ENCODE measurements around the gene CENPV.

CENPV gene

GRCh38 chr17:16381496-16381820 is 28.2 kb upstream of the CENPV start:
- no peak overlapping the region for H3K27ac ChIP-seq (ENCODE audit: low read length)
- DNase-seq (ENCODE audit: low read depth, low spot score), result no peak

GRCh38 chr17:16380640-16381495 is 27.6 kb upstream of the CENPV start, which contains the start of gene UBB:
Gene UBB, plus strand, starts transcription at chr17:16381091. Its CDS starts 817 bp downstream, at chr17:16381908.
- no peaks in the 10 kb centered on the region for H3K4me1 ChIP-seq (ENCODE audit: control insufficient read depth, insufficient read depth, low read length)
- H3K36me3 ChIP-seq (ENCODE audit: control insufficient read depth, insufficient read depth, low read length), result peaks cover 3% of the 10 kb centered on the region; the same call in 1 of the 2 replicates
- H3K4me3 ChIP-seq (ENCODE audit: low read length), result peak within 1 kb of the TSS; percentile 76; the same call in 1 of the 2 replicates
- no peak within 1 kb of the TSS for H3K27ac ChIP-seq (ENCODE audit: low read length)
- no peaks in the 10 kb centered on the region for H3K27me3 ChIP-seq (ENCODE audit: control insufficient read depth, insufficient read depth, low read length)
- DNase-seq (ENCODE audit: low read depth, low spot score), result peak; percentile 94
- no peaks in the 10 kb centered on the region for H3K9me3 ChIP-seq (ENCODE audit: control insufficient read depth, insufficient read depth, low read length)
- WGBS (ENCODE audit: insufficient coverage, insufficient read length), result no CpG with 5 or more reads among the region's 67 CpGs

More at GRCh38 chr17:16381496-16381820, 28.2 kb upstream of the CENPV start:
- Histone ChIP-seq H3K36me3 (ENCODE audit: control insufficient read depth, insufficient read depth, low read length) (peaks cover 3% of the 10 kb centered on the region; the same call in 1 of the 2 replicates), H3K4me1 (ENCODE audit: control insufficient read depth, insufficient read depth, low read length) (no peaks in the 10 kb centered on the region), H3K27me3 (ENCODE audit: control insufficient read depth, insufficient read depth, low read length) (no peaks in the 10 kb centered on the region), H3K4me3 (ENCODE audit: low read length) (peak overlapping the region; percentile 76; the same call in 1 of the 2 replicates), H3K9me3 (ENCODE audit: control insufficient read depth, insufficient read depth, low read length) (no peaks in the 10 kb centered on the region)
- WGBS (ENCODE audit: insufficient coverage, insufficient read length), result no CpG with 5 or more reads among the region's 14 CpGs

- no peak for DNase-seq (ENCODE audit: low read depth, low spot score)
- H3K36me3 ChIP-seq (ENCODE audit: control insufficient read depth, insufficient read depth, low read length), result peaks cover 3% of the 10 kb centered on the region; the same call in 1 of the 2 replicates
- no peak overlapping the region for H3K27ac ChIP-seq (ENCODE audit: low read length)
- H3K4me3 ChIP-seq (ENCODE audit: low read length), result no peak overlapping the region
- H3K27me3 ChIP-seq (ENCODE audit: control insufficient read depth, insufficient read depth, low read length), result no peaks in the 10 kb centered on the region
- no peaks in the 10 kb centered on the region for H3K4me1 ChIP-seq (ENCODE audit: control insufficient read depth, insufficient read depth, low read length)
- WGBS (ENCODE audit: insufficient coverage, insufficient read length), result no CpG with 5 or more reads among the region's 8 CpGs
- no peaks in the 10 kb centered on the region for H3K9me3 ChIP-seq (ENCODE audit: control insufficient read depth, insufficient read depth, low read length)
These were observed 26.4 kb upstream of the CENPV start for GRCh38 chr17:16379654-16380053.

- Histone ChIP-seq H3K27me3 (ENCODE audit: control insufficient read depth, insufficient read depth, low read length) (no peaks in the 10 kb centered on the region), H3K27ac (ENCODE audit: low read length) (no peak overlapping the region), H3K36me3 (ENCODE audit: control insufficient read depth, insufficient read depth, low read length) (peaks cover 3% of the 10 kb centered on the region; the same call in 1 of the 2 replicates), H3K4me1 (ENCODE audit: control insufficient read depth, insufficient read depth, low read length) (no peaks in the 10 kb centered on the region), H3K4me3 (ENCODE audit: low read length) (no peak overlapping the region), H3K9me3 (ENCODE audit: control insufficient read depth, insufficient read depth, low read length) (no peaks in the 10 kb centered on the region)
- no peak for DNase-seq (ENCODE audit: low read depth, low spot score)
- no CpG with 5 or more reads among the region's 17 CpGs for WGBS (ENCODE audit: insufficient coverage, insufficient read length)
These were observed 25.5 kb upstream of the CENPV start for GRCh38 chr17:16378636-16379282.

GRCh38 chr17:16377941-16378341 is 24.7 kb upstream of the CENPV start:
- H3K27me3 ChIP-seq (ENCODE audit: control insufficient read depth, insufficient read depth, low read length), result no peaks in the 10 kb centered on the region

GRCh38 chr17:16374146-16374938 is 21.1 kb upstream of the CENPV start:
- WGBS (ENCODE audit: insufficient coverage, insufficient read length), result no CpG with 5 or more reads among the region's 16 CpGs
- Histone ChIP-seq H3K9me3 (ENCODE audit: control insufficient read depth, insufficient read depth, low read length) (no peaks in the 10 kb centered on the region), H3K4me1 (ENCODE audit: control insufficient read depth, insufficient read depth, low read length) (no peaks in the 10 kb centered on the region), H3K27ac (ENCODE audit: low read length) (no peak overlapping the region), H3K27me3 (ENCODE audit: control insufficient read depth, insufficient read depth, low read length) (no peaks in the 10 kb centered on the region), H3K4me3 (ENCODE audit: low read length) (no peak overlapping the region), H3K36me3 (ENCODE audit: control insufficient read depth, insufficient read depth, low read length) (no peaks in the 10 kb centered on the region)
- DNase-seq (ENCODE audit: low read depth, low spot score), result no peak

More at GRCh38 chr17:16377941-16378341, 24.7 kb upstream of the CENPV start:
- DNase-seq (ENCODE audit: low read depth, low spot score), result no peak
- no peak overlapping the region for H3K27ac ChIP-seq (ENCODE audit: low read length)
- H3K9me3 ChIP-seq (ENCODE audit: control insufficient read depth, insufficient read depth, low read length), result no peaks in the 10 kb centered on the region
- no peak overlapping the region for H3K4me3 ChIP-seq (ENCODE audit: low read length)
- H3K4me1 ChIP-seq (ENCODE audit: control insufficient read depth, insufficient read depth, low read length), result no peaks in the 10 kb centered on the region
- H3K36me3 ChIP-seq (ENCODE audit: control insufficient read depth, insufficient read depth, low read length), result no peaks in the 10 kb centered on the region
- no CpG with 5 or more reads among the region's 2 CpGs for WGBS (ENCODE audit: insufficient coverage, insufficient read length)

GRCh38 chr17:16371742-16372141 is 18.5 kb upstream of the CENPV start:
- WGBS (ENCODE audit: insufficient coverage, insufficient read length), result no CpG with 5 or more reads among the region's 5 CpGs
- Histone ChIP-seq H3K4me1 (ENCODE audit: control insufficient read depth, insufficient read depth, low read length) (no peaks in the 10 kb centered on the region), H3K4me3 (ENCODE audit: low read length) (no peak overlapping the region), H3K9me3 (ENCODE audit: control insufficient read depth, insufficient read depth, low read length) (no peaks in the 10 kb centered on the region), H3K27me3 (ENCODE audit: control insufficient read depth, insufficient read depth, low read length) (no peaks in the 10 kb centered on the region), H3K27ac (ENCODE audit: low read length) (no peak overlapping the region), H3K36me3 (ENCODE audit: control insufficient read depth, insufficient read depth, low read length) (no peaks in the 10 kb centered on the region)
- no peak for DNase-seq (ENCODE audit: low read depth, low spot score)

GRCh38 chr17:16364625-16365024 is 11.4 kb upstream of the CENPV start:
- Histone ChIP-seq H3K4me3 (ENCODE audit: low read length) (no peak overlapping the region), H3K36me3 (ENCODE audit: control insufficient read depth, insufficient read depth, low read length) (no peaks in the 10 kb centered on the region), H3K27me3 (ENCODE audit: control insufficient read depth, insufficient read depth, low read length) (no peaks in the 10 kb centered on the region), H3K9me3 (ENCODE audit: control insufficient read depth, insufficient read depth, low read length) (no peaks in the 10 kb centered on the region), H3K4me1 (ENCODE audit: control insufficient read depth, insufficient read depth, low read length) (no peaks in the 10 kb centered on the region), H3K27ac (ENCODE audit: low read length) (no peak overlapping the region)
- DNase-seq (ENCODE audit: low read depth, low spot score), result no peak

- H3K4me3 ChIP-seq (ENCODE audit: low read length), result no peak overlapping the region
- no peaks in the 10 kb centered on the region for H3K27me3 ChIP-seq (ENCODE audit: control insufficient read depth, insufficient read depth, low read length)
- WGBS (ENCODE audit: insufficient coverage, insufficient read length), result no CpG with 5 or more reads among the region's 6 CpGs
- no peaks in the 10 kb centered on the region for H3K36me3 ChIP-seq (ENCODE audit: control insufficient read depth, insufficient read depth, low read length)
- no peaks in the 10 kb centered on the region for H3K4me1 ChIP-seq (ENCODE audit: control insufficient read depth, insufficient read depth, low read length)
- H3K27ac ChIP-seq (ENCODE audit: low read length), result no peak overlapping the region
- no peak for DNase-seq (ENCODE audit: low read depth, low spot score)
- H3K9me3 ChIP-seq (ENCODE audit: control insufficient read depth, insufficient read depth, low read length), result no peaks in the 10 kb centered on the region
These were observed 10.7 kb upstream of the CENPV start for GRCh38 chr17:16363749-16364536.

GRCh38 chr17:16361874-16362273 is 8.6 kb upstream of the CENPV start:
- Histone ChIP-seq H3K27ac (ENCODE audit: low read length) (no peak overlapping the region), H3K36me3 (ENCODE audit: control insufficient read depth, insufficient read depth, low read length) (no peaks in the 10 kb centered on the region), H3K4me3 (ENCODE audit: low read length) (no peak overlapping the region), H3K9me3 (ENCODE audit: control insufficient read depth, insufficient read depth, low read length) (no peaks in the 10 kb centered on the region), H3K27me3 (ENCODE audit: control insufficient read depth, insufficient read depth, low read length) (no peaks in the 10 kb centered on the region), H3K4me1 (ENCODE audit: control insufficient read depth, insufficient read depth, low read length) (no peaks in the 10 kb centered on the region)
- WGBS (ENCODE audit: insufficient coverage, insufficient read length), result no CpG with 5 or more reads among the region's 8 CpGs
- no peak for DNase-seq (ENCODE audit: low read depth, low spot score)

Measured in iPS DF 6.9 (cell line).